Pancreas (tissue), 10 donors: ENCODE measurements around the gene HIVEP3. TPM values are rescaled to one million over a fixed set of nuclear protein-coding genes. Genes with fewer than 3 reads are reported as not detected.

Experiments used
- ATAC-seq, 4 donors: fragments of 200-7000 bp; cut with Tn5 transposase; one replicate each; pipeline versions ENCODE4 v1.8.0 to v1.9.1; 2020; ENCODE audit warnings: mild to moderate bottlenecking in 4 of 4, moderate library complexity in 4 of 4
- DNase-seq, 6 donors: peaks; one replicate each; pipeline ENCODE4 v3.0.0-alpha.2; 2020
- FAIRE-seq: peaks from 2 replicates; lab custom pipeline; 2012; peaks lifted over from hg19 to GRCh38; lab: Jason Lieb, UNC
- H3K27ac ChIP-seq, 4 donors: fragments of 200-600 bp; sonication (generic); 1 replicate in 3 of 4; 2 replicates in 1 of 4; pipeline versions ENCODE4 v1.5.0 to v1.8.0; 2020
- H3K27me3 ChIP-seq, 4 donors: fragments of 200-600 bp; one replicate each; pipeline ENCODE4 v1.8.0; 2021
- H3K36me3 ChIP-seq, 3 donors: fragments of 200-600 bp; sonication (generic) in 1 of 3; one replicate each; pipeline versions ENCODE4 v1.5.0 to v1.8.0; 2020 to 2021
- H3K4me1 ChIP-seq, 3 donors: fragments of 200-600 bp; one replicate each; pipeline ENCODE4 v1.8.0; 2021
- H3K4me3 ChIP-seq, 4 donors: fragments of 200-600 bp; sonication (generic) in 2 of 4; one replicate each; pipeline versions ENCODE4 v1.5.0 to v1.8.0; 2020 to 2021
- H3K9me3 ChIP-seq, 4 donors: fragments of 200-600 bp; one replicate each; pipeline ENCODE4 v1.8.0; 2021
- WGBS, 2 donors: extraction: QIAGEN DNeasy Blood & Tissue Kit; methylation state at CpG; one replicate each; pipeline ENCODE4 v1.1.7; 2013; 5-methylcytosine and 5-hydroxymethylcytosine counted together
- intact Hi-C, 3 donors: fragments of 100-400 bp; cut with DNase I; formaldehyde crosslinking; loops; one replicate each; pipeline versions ENCODE4 v1.11.1 to v1.14.2; 2022
- polyA plus RNA-seq, 2 donors: library from polyadenylated mRNA; stranded (reverse); fragments of 200-250 nt; gene quantifications; one replicate each; pipeline ENCODE4 v1.2.3, GENCODE V29; 2013
- total RNA-seq, 6 donors: library from RNA; stranded (reverse); fragmentation: NEBNext Ultra II Directional in 4 of 6; extraction: Animal tissue kit (Norgen Biotek cat#: 25700) in 4 of 6; gene quantifications; one replicate each; pipeline versions ENCODE4 v1.2.1 to v1.2.4, GENCODE V29; 2021 to 2023
- TF ChIP-seq, protein P1 (sequence below), 4 donors: fragments of 200-600 bp; sonication (generic) in 3 of 4; IDR thresholded peaks; one replicate each; pipeline versions ENCODE4 v1.5.0 to v1.8.0; 2021; ENCODE audit warnings: antibody characterized with exemption in 4 of 4
- donor health status: healthy with polysubstance abuse.
- donor health status: DM: no; HTN: no; CAD: no; lungs with moderate emphysema.
- donor health status: DM: no; HTN: no; CAD: no.
- donor health status: control.
- donor health status: control.
- donor health status: Bipolar disorder and iron deficiency.
- donor health status: DM: yes; HTN: yes; CAD: no.
- donor health status: DM: no; HTN: no; CAD: no.
- donor health status: DM: no; HTN: no; CAD: no.
- donor health status: DM: yes; HTN: yes; CAD: no.

HIVEP3 gene
- total and polyA plus RNA-seq, 8 donors = 2.7 to 5.0 (median 3.1) TPM

DNA sequence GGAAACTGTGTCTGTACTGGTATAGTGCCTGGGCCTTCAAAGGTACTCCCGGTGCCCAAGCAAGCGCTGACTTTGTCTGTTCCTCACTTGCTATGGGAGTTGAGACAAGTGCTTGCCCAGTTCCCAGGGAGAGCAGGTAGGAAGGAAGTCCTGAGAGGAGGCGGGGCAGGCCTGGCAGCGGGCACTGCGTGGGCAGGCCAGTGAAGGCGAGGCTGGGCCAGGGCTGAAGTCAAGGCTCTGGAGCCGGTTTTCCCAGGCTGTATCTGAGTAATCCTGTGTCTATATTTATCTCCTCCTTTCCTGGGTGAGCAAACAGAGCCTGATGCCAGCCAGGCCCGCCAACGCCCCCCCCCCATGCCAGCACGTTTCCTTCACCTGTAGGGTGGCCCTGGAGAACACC, 418.3 kb downstream of the HIVEP3 start:
- FAIRE-seq (no peak), DNase-seq (peak; percentile 86 to 95 (median 94)), ATAC-seq (peak; percentile 84 to 88 (median 85))
- H3K9me3 ChIP-seq = no peaks in the 10 kb centered on the region
- 15 to 17% methylated on average over 10 of the region's 10 CpGs for WGBS, 2 donors
- intact Hi-C loops = no loop called here
- no peaks in the 10 kb centered on the region for H3K36me3 ChIP-seq
- no peak overlapping the region for H3K4me3 ChIP-seq
- no peaks in the 10 kb centered on the region for H3K27me3 ChIP-seq
- TF ChIP-seq, protein P1, sequence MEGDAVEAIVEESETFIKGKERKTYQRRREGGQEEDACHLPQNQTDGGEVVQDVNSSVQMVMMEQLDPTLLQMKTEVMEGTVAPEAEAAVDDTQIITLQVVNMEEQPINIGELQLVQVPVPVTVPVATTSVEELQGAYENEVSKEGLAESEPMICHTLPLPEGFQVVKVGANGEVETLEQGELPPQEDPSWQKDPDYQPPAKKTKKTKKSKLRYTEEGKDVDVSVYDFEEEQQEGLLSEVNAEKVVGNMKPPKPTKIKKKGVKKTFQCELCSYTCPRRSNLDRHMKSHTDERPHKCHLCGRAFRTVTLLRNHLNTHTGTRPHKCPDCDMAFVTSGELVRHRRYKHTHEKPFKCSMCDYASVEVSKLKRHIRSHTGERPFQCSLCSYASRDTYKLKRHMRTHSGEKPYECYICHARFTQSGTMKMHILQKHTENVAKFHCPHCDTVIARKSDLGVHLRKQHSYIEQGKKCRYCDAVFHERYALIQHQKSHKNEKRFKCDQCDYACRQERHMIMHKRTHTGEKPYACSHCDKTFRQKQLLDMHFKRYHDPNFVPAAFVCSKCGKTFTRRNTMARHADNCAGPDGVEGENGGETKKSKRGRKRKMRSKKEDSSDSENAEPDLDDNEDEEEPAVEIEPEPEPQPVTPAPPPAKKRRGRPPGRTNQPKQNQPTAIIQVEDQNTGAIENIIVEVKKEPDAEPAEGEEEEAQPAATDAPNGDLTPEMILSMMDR (IDR thresholded peaks at IDR 0.05) = no peak
- peaks cover 20 to 40% (median 26%) of the 10 kb centered on the region in 3 donors for H3K4me1 ChIP-seq
- H3K27ac ChIP-seq = peak overlapping the region; percentile 63 to 84 (median 74)

DNA sequence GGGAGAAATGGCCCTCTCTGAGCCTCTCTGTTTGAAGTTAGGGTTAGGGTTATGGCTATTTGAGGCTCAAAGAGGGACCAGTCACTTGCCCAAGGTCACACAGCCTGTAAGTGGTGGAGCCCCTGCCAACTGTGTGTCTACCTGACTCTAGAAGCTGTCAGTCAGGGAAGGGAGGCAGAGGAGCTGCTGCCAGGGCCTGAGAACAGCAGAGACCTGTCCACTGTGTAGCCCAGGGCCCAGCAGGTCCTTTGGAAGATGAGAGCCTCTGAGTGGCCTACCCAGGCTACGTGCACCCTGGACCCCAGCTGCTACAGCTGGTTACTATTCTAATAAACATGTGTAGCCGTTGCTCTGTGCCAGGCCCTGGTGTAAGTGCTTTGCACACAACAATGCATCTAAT, 419.1 kb downstream of the HIVEP3 start:
- TF ChIP-seq, protein P1 (IDR thresholded peaks at IDR 0.05) = no peak
- Histone ChIP-seq H3K36me3 (no peaks in the 10 kb centered on the region), H3K4me1 (peaks cover 20 to 45% (median 28%) of the 10 kb centered on the region in 3 donors), H3K4me3 (no peak overlapping the region), H3K27me3 (no peaks in the 10 kb centered on the region), H3K27ac (peak overlapping the region; percentile 63 to 84 (median 74)), H3K9me3 (no peaks in the 10 kb centered on the region)
- peak in 1 of 4 donors; percentile 3 for ATAC-seq
- intact Hi-C loops = no loop called here
- WGBS, 2 donors = 9 to 35% methylated on average over 2 of the region's 2 CpGs
- peak in 1 of 6 donors; percentile 54 for DNase-seq
- no peak for FAIRE-seq

GRCh38 chr1:41498804-41499203, 419.9 kb downstream of the HIVEP3 start:
- Histone ChIP-seq H3K4me1 (peaks cover 20 to 45% (median 28%) of the 10 kb centered on the region in 3 donors), H3K27ac (peak overlapping the region; percentile 63 to 84 (median 74)), H3K4me3 (no peak overlapping the region), H3K27me3 (no peaks in the 10 kb centered on the region), H3K36me3 (no peaks in the 10 kb centered on the region), H3K9me3 (no peaks in the 10 kb centered on the region)
- TF ChIP-seq, protein P1 (IDR thresholded peaks at IDR 0.05) = no peak
- WGBS, 2 donors = 25 to 28% methylated on average over 12 of the region's 12 CpGs
- FAIRE-seq (no peak), DNase-seq (peak in 5 of 6 donors; percentile 63 to 75 (median 74)), ATAC-seq (peak in 3 of 4 donors; percentile 3 to 22 (median 7))
- intact Hi-C loops = no loop called here

DNA sequence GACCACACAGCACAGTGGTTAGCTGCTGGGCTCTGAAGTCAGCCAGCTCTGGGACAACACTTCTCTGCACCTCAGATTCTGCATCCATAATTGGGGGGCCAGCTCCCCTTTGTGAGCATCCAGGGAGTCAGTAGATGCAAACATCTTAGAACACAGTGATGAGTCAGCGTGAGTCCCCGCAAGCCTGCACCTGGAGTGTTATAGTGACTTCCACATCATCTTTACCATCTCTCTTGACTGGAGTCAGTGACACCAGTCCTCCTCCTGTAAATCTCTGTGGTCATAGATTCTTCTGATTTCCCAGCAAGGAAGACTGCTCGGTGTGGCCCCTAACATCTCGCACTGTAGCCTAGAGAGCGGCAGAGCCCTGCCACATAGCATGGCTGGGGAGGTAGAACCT, 420.3 kb downstream of the HIVEP3 start:
- Histone ChIP-seq H3K4me1 (peaks cover 20 to 45% (median 28%) of the 10 kb centered on the region in 3 donors), H3K36me3 (no peaks in the 10 kb centered on the region), H3K4me3 (no peak overlapping the region), H3K27ac (peak overlapping the region in 3 of 4 donors; percentile 63 to 84 (median 80)), H3K9me3 (no peaks in the 10 kb centered on the region), H3K27me3 (no peaks in the 10 kb centered on the region)
- 91 to 93% methylated on average over 5 of the region's 5 CpGs for WGBS, 2 donors
- intact Hi-C loops = no loop called here
- no peak for ATAC-seq
- no peak for FAIRE-seq
- DNase-seq = peak in 1 of 6 donors; percentile 11
- TF ChIP-seq, protein P1 (IDR thresholded peaks at IDR 0.05) = no peak

- 95% methylated on average over 7 of the region's 7 CpGs for WGBS, 2 donors
- Histone ChIP-seq H3K36me3 (no peaks in the 10 kb centered on the region), H3K9me3 (no peaks in the 10 kb centered on the region), H3K4me1 (peaks cover 20 to 45% (median 28%) of the 10 kb centered on the region in 3 donors), H3K4me3 (no peak overlapping the region), H3K27ac (peak overlapping the region in 1 of 4 donors; percentile 84), H3K27me3 (no peaks in the 10 kb centered on the region)
- DNase-seq (peak in 2 of 6 donors; percentile 30 to 40), ATAC-seq (no peak), FAIRE-seq (no peak)
- intact Hi-C loops = no loop called here
- TF ChIP-seq, protein P1 (IDR thresholded peaks at IDR 0.05) = no peak
Measured at GRCh38 chr1:41497461-41498030, 421.2 kb downstream of the HIVEP3 start.
